CD14-positive monocyte (primary cell): ENCODE data around the gene VSX2. TPM values are rescaled to one million over a fixed set of nuclear protein-coding genes. Genes with fewer than 3 reads are reported as not detected.

Experiments used
- DNase-seq, 3 donors: peaks; one replicate each; pipeline ENCODE4 v3.0.0-alpha.2; 2011 to 2022
- H2AFZ ChIP-seq: 2 replicates; pipeline ENCODE4 v1.6.0; 2012; ENCODE audit warnings: mild to moderate bottlenecking, low read depth, low read length, inconsistent platforms; ENCODE audit not compliant: insufficient read depth, poor library complexity, severe bottlenecking
- H3K27ac ChIP-seq, 2 donors: 1 replicate in 1 of 2; 2 replicates in 1 of 2; pipeline ENCODE4 v1.5.1; 2012 to 2013; ENCODE audit warnings: low read length in 2 of 2, control low read depth in 1 of 2, inconsistent platforms in 1 of 2, low read depth in 1 of 2, mild to moderate bottlenecking in 1 of 2
- H3K27me3 ChIP-seq, 2 donors: one replicate each; pipeline versions ENCODE4 v1.6.0 to v1.6.1; 2011 to 2013; ENCODE audit warnings: low read length in 2 of 2; ENCODE audit not compliant: control insufficient read depth in 2 of 2, insufficient read depth in 2 of 2
- H3K36me3 ChIP-seq, 2 donors: replicated peaks in 1 of 2; 1 replicate in 1 of 2; 2 replicates in 1 of 2; pipeline versions ENCODE4 v1.5.1 to v1.6.1; 2012 to 2013; ENCODE audit warnings: low read length in 2 of 2, control low read depth in 1 of 2, inconsistent platforms in 1 of 2, mild to moderate bottlenecking in 1 of 2; ENCODE audit not compliant: insufficient read depth in 2 of 2, control insufficient read depth in 1 of 2
- H3K4me1 ChIP-seq, 2 donors: 1 replicate in 1 of 2; 2 replicates in 1 of 2; pipeline versions ENCODE4 v1.5.1 to v1.6.1; 2012 to 2013; ENCODE audit warnings: low read length in 2 of 2, control low read depth in 1 of 2, inconsistent platforms in 1 of 2, mild to moderate bottlenecking in 1 of 2, moderate library complexity in 1 of 2; ENCODE audit not compliant: insufficient read depth in 2 of 2, control insufficient read depth in 1 of 2
- H3K4me2 ChIP-seq: replicated peaks from 2 replicates; pipeline ENCODE3; 2012; ENCODE audit warnings: low read length, moderate library complexity, mild to moderate bottlenecking; ENCODE audit not compliant: poor library complexity, severe bottlenecking; ENCODE audit errors: extremely low read depth
- H3K4me3 ChIP-seq, 3 experiments: fragments of 200-600 bp in 1 of 3; sonication (generic) in 1 of 3; replicated peaks in 1 of 3; 1 replicate in 2 of 3; 2 replicates in 1 of 3; pipeline ENCODE4 v1.5.1; 2011 to 2013; ENCODE audit warnings: low read length in 3 of 3, mild to moderate bottlenecking in 3 of 3, control low read depth in 2 of 3, low read depth in 2 of 3, inconsistent platforms in 1 of 3, moderate library complexity in 1 of 3
- H3K79me2 ChIP-seq: 2 replicates; pipeline ENCODE4 v1.6.0; 2012; ENCODE audit warnings: mild to moderate bottlenecking, control low read depth, inconsistent platforms, low read length, moderate library complexity; ENCODE audit not compliant: insufficient read depth
- H3K9ac ChIP-seq: 2 replicates; pipeline ENCODE4 v1.6.0; 2017; ENCODE audit warnings: low read length, mild to moderate bottlenecking; ENCODE audit not compliant: insufficient read depth, poor library complexity, severe bottlenecking
- H3K9me3 ChIP-seq, 2 donors: replicated peaks in 1 of 2; 1 replicate in 1 of 2; 2 replicates in 1 of 2; pipeline versions ENCODE4 v1.5.1 to v1.6.1; 2012 to 2013; ENCODE audit warnings: low read length in 2 of 2, control low read depth in 1 of 2; ENCODE audit not compliant: control insufficient read depth in 1 of 2, insufficient read depth in 1 of 2
- H4K20me1 ChIP-seq: 2 replicates; pipeline ENCODE4 v1.6.0; 2012; ENCODE audit warnings: mild to moderate bottlenecking, low read length, control low read depth, moderate library complexity; ENCODE audit not compliant: insufficient read depth
- H3K27ac Mint-ChIP-seq, 7 donors: one replicate each; pipeline ENCODE4 v1.8.0; 2020; ENCODE audit warnings: mild to moderate bottlenecking in 7 of 7, mixed read lengths in 7 of 7, moderate library complexity in 6 of 7, inconsistent platforms in 2 of 7
- H3K27me3 Mint-ChIP-seq, 3 donors: one replicate each; pipeline ENCODE4 v1.8.0; 2021 to 2022; ENCODE audit warnings: low read depth in 3 of 3, mild to moderate bottlenecking in 3 of 3, mixed read lengths in 3 of 3, moderate library complexity in 3 of 3, inconsistent platforms in 1 of 3
- H3K36me3 Mint-ChIP-seq, 2 donors: one replicate each; pipeline ENCODE4 v1.8.0; 2020; ENCODE audit warnings: mixed read lengths in 2 of 2, inconsistent platforms in 1 of 2, mild to moderate bottlenecking in 1 of 2
- H3K4me1 Mint-ChIP-seq: one replicate; pipeline ENCODE4 v1.8.0; 2020; ENCODE audit warnings: mild to moderate bottlenecking, mixed read lengths
- H3K4me3 Mint-ChIP-seq, 2 donors: one replicate each; pipeline ENCODE4 v1.8.0; 2020; ENCODE audit warnings: mild to moderate bottlenecking in 2 of 2, mixed read lengths in 2 of 2, moderate library complexity in 1 of 2
- H3K9me3 Mint-ChIP-seq, 7 donors: one replicate each; pipeline ENCODE4 v1.8.0; 2020 to 2022; ENCODE audit warnings: mixed read lengths in 7 of 7, mild to moderate bottlenecking in 6 of 7, moderate library complexity in 6 of 7, inconsistent platforms in 2 of 7
- WGBS: methylation state at CpG from one replicate; pipeline ENCODE4 v1.1.5; 2013; ENCODE audit warnings: missing lambda C conversion rate; ENCODE audit not compliant: insufficient coverage; 5-methylcytosine and 5-hydroxymethylcytosine counted together
- intact Hi-C, 2 donors: fragments of 100-400 bp; cut with micrococcal nuclease; formaldehyde crosslinking; loops; one replicate each; pipeline versions ENCODE4 v1.15.0 to v1.15.1; 2023
- polyA plus RNA-seq, 3 donors: library from polyadenylated mRNA; depleted of rRNA in 1 of 3; unstranded in 2 of 3; stranded (reverse) in 1 of 3; fragments of 300-500 nt in 2 of 3; fragments of >200 nt in 1 of 3; fragmentation: Illumina TruSeq in 2 of 3; gene quantifications; 1 replicate in 2 of 3; 2 replicates in 1 of 3; pipeline ENCODE4 v1.2.3, GENCODE V29; 2012 to 2021
- TF ChIP-seq, protein P1 (sequence below): fragments of 200-600 bp; IDR thresholded peaks from one replicate; pipeline ENCODE4 v1.8.0; 2022; ENCODE audit warnings: antibody characterized with exemption, mild to moderate bottlenecking

Gene VSX2
- polyA plus RNA-seq, 3 donors: not detected

- Mint-ChIP-seq H3K4me1 (peaks cover 12% of the 10 kb centered on the region), H3K27ac (peak overlapping the region in 2 of 7 donors; percentile 25 to 49), H3K36me3 (no peaks in the 10 kb centered on the region), H3K27me3 (peaks cover 28 to 51% (median 42%) of the 10 kb centered on the region in 3 donors), H3K4me3 (peak overlapping the region; percentile 83 to 92), H3K9me3 (peaks cover 0 to 10% (median 0%) of the 10 kb centered on the region in 7 donors)
- peak overlapping the region; percentile 55 for H3K9ac ChIP-seq
- H2AFZ ChIP-seq: peak overlapping the region; percentile 78
- no peak overlapping the region for H3K27ac ChIP-seq
- no peaks in the 10 kb centered on the region for H3K79me2 ChIP-seq
- no peaks in the 10 kb centered on the region for H3K36me3 ChIP-seq
- peaks cover 13 to 26% of the 10 kb centered on the region in 2 donors for H3K27me3 ChIP-seq
- H3K4me3 ChIP-seq: peak overlapping the region; percentile 51 to 82 (median 53)
- 9% methylated on average over 31 of the region's 56 CpGs for WGBS
- H4K20me1 ChIP-seq: no peaks in the 10 kb centered on the region
- TF ChIP-seq, protein P1, sequence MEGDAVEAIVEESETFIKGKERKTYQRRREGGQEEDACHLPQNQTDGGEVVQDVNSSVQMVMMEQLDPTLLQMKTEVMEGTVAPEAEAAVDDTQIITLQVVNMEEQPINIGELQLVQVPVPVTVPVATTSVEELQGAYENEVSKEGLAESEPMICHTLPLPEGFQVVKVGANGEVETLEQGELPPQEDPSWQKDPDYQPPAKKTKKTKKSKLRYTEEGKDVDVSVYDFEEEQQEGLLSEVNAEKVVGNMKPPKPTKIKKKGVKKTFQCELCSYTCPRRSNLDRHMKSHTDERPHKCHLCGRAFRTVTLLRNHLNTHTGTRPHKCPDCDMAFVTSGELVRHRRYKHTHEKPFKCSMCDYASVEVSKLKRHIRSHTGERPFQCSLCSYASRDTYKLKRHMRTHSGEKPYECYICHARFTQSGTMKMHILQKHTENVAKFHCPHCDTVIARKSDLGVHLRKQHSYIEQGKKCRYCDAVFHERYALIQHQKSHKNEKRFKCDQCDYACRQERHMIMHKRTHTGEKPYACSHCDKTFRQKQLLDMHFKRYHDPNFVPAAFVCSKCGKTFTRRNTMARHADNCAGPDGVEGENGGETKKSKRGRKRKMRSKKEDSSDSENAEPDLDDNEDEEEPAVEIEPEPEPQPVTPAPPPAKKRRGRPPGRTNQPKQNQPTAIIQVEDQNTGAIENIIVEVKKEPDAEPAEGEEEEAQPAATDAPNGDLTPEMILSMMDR: no peak
- peaks cover 15 to 16% of the 10 kb centered on the region in 2 donors for H3K4me1 ChIP-seq
- DNase-seq: no peak
- intact Hi-C loops: loop anchor here in 1 of 2 donors (2.0 kb wide), 1 partner anchor 147 kb away; no protein-coding TSS in a partner anchor
- H3K9me3 ChIP-seq: no peaks in the 10 kb centered on the region
- H3K4me2 ChIP-seq: peak overlapping the region; percentile 100
Observed at GRCh38 chr14:74257941-74258763, 18.9 kb downstream of the VSX2 start.

DNA sequence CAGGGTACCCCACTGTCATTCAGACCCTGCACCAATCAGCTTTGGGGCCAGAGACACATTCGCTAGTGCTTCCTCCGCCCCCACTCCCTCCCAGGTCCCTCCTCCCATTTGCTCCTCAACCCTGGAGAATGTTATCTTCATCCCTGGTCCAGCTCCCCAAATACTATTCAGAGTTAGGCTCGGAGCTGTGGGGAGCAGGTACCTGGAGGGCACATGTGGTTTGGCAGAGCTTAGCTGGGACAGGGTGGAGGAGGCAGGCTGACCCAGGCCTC is 19.5 kb downstream of the VSX2 start:
- no CpG with 5 or more reads among the region's 3 CpGs for WGBS
- Histone ChIP-seq H3K36me3 (no peaks in the 10 kb centered on the region), H3K79me2 (no peaks in the 10 kb centered on the region), H3K4me2 (peak overlapping the region; percentile 100), H4K20me1 (no peaks in the 10 kb centered on the region), H3K27ac (no peak overlapping the region), H3K4me1 (peaks cover 15 to 16% of the 10 kb centered on the region in 2 donors), H3K4me3 (no peak overlapping the region), H2AFZ (no peak overlapping the region), H3K9ac (no peak overlapping the region), H3K9me3 (no peaks in the 10 kb centered on the region), H3K27me3 (peaks cover 13 to 26% of the 10 kb centered on the region in 2 donors)
- intact Hi-C loops: no loop called here
- H3K9me3 Mint-ChIP-seq: peaks cover 0 to 10% (median 0%) of the 10 kb centered on the region in 7 donors
- H3K4me3 Mint-ChIP-seq: peak overlapping the region; percentile 16 to 63
- no peaks in the 10 kb centered on the region for H3K36me3 Mint-ChIP-seq
- H3K27me3 Mint-ChIP-seq: peaks cover 28 to 49% (median 39%) of the 10 kb centered on the region in 3 donors
- TF ChIP-seq, protein P1: no peak
- no peak for DNase-seq
- peaks cover 12% of the 10 kb centered on the region for H3K4me1 Mint-ChIP-seq
- no peak overlapping the region for H3K27ac Mint-ChIP-seq
